ENCODE data around the gene EDEM1.
"Not testable (repeated sequence)": the region's sequence is repeated elsewhere in the genome, so short reads cannot be mapped to it uniquely, and the experiment has no call there.

The EDEM1 gene

DNA sequence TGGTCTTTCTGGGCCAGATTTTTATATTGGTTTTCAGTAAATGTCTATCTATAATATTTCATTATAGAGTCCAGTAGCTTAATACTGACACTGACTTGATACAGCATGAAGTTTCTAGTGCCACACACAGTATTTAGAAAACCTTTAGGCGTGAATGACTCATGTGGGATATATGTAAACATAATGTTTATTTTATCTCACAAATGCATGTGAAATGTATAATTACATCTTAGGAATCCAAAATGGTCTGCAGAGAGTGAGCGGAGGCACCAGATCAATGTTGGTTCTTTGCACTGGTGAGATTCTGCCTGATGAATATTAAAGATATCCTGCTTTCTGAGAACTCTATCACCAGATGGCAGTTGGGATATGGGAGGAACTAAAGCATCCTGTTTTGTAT, 8.5 kb upstream of the EDEM1 start:
- DNase-seq: not testable (repeated sequence)

- DNase-seq: no peak
These were observed 5.9 kb upstream of the EDEM1 start for GRCh38 chr3:5181469-5182141.

DNA sequence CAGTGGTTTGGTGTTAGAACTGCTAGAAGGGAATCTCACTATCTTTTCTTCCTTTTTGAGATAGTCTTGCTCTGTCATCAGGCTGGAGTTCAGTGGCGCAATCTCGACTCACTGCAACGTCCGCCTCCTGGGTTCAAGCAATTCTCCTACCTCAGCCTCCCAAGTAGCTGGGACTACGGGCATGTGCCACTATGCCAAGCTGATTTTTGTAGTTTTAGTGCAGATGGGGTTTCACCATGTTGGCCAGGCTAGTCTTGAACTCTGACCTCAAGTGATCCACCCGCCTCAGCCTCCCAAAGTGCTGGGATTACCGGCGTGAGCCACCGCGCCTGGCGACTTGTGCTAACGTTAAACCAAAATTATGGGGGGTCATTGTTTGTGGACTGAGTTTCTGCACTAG, 3.8 kb upstream of the EDEM1 start:
- DNase-seq: not testable (repeated sequence)

- no peak for DNase-seq
These were observed 3.0 kb upstream of the EDEM1 start for GRCh38 chr3:5184499-5184898.

GRCh38 chr3:5185093-5185673, 2.3 kb upstream of the EDEM1 start:
- DNase-seq: no peak

- DNase-seq: no peak
These were observed 1.2 kb upstream of the EDEM1 start for GRCh38 chr3:5186089-5186857.

DNA sequence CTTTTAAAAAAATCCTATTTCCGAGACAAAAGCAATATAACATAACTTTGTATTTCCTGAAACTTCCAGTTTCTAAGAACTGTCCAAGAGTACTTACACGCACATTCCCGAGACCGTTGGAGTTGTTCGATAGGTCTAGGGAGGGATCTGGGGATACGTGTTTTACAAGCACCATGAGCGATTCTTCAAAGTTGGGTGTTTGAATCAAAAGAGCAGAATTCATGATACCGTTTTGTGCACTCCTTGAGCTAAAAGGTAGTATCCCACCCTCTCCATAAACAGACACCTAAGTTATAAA, 700 bp upstream of the EDEM1 start:
- no peak for DNase-seq

- no peak for DNase-seq
These were observed 462 bp downstream of the EDEM1 start for GRCh38 chr3:5187920-5188418.

DNA sequence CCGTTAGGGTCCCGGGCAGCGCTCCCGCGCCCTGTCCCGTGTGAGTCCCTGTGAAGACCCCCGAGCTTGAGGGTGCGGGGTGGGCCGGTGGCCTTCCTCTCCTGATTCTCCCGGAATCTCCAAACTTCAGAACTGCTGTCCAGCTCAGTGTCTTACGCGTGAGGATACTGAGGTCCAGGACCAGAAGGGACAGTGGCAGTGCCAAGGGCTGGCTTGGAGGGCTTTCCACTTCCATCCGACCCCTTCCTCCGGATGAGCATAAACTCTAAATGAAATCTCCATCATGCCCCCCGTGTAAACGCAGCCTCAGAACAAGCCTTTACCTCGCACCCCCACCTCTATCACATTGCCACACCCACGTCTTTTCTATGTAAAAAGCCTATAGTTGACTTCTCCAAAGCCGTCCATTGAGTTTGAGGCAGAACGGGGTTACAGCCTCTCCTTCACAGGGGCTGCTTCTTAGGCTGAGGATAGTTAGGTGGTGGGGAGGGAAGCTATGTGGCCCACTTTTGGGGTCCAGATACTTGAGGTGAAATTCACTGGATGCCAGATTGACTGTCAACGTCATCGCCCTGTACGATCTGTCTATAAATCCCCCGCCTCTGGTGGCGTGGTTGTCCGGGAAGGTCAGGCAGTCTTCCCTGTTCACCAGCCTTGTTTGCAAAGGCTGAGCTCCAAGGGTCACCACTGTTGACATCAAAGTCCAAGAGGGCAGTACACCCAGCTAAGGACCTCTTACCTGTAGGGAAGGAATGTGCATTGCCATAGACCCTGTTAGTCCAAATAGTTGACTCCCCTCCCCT, 1.1 kb downstream of the EDEM1 start:
- DNase-seq: no peak

DNA sequence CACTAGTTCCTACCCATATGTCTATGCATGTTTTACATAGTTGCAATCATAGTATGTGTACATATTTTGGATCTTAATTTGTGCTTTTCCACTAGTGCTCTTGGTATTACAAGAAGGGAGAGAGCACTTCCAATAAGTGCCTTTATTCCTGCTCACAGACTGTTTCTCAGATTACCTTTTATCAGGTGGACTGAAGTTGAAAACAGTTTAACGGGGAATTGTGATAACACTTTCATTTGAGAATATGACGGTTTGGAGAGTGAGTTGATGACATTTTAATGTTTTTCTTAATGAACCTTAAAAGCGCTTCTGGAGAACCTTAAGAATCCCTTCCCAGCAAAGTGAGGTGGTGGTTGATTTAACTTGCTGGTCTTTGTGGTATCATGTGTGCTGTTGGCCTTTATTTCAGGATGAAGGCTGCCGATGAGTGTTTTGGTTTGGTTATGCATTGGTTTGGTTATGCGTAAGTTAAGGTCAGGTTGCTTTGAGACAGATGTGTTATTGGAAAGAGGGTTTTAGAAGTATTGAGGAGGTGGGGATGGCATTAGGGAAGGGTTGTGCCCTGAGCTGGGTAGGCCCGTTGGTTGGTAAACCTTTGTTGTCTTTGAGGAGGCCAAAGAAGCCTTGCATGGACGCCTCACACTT, 2.8 kb downstream of the EDEM1 start:
- DNase-seq: no peak

- no peak for DNase-seq
These were observed 4.2 kb downstream of the EDEM1 start for GRCh38 chr3:5191555-5192304.

- no peak for DNase-seq
These were observed 5.3 kb downstream of the EDEM1 start for GRCh38 chr3:5192571-5193365.

GRCh38 chr3:5194341-5194740, 6.8 kb downstream of the EDEM1 start:
- DNase-seq: no peak

DNA sequence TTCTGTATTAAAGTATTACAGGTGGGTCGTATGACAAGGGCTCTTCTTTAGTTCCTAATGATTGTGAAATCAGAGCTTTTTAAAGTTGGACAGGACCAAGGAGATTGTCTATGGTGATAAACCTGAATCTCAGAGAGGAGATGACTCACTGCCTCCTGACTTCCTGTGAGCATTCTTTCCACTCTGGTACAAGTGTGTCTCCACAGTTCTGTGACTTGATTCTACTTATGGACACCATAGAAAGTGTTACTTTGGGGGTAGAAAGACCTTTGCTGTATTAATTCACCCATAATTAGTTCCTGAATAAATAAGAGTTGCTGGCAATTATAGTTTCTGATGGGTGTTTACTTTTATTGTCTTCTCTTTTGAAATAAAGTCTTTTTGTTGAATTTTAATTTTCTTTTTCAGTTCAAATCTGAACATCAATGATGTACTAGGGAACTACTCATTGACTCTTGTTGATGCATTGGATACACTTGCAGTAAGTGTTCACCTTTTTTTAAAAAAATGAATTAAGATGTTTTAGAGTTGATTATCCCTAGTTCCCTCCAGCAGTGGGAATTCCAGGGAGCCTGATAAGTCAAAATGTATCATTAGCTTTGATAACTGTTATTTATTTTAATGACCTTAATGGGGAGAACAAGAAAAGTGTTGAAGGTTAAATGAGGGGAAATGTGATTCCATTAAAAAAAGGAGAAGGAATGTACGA, 7.4 kb downstream of the EDEM1 start:
- no peak for DNase-seq

DNA sequence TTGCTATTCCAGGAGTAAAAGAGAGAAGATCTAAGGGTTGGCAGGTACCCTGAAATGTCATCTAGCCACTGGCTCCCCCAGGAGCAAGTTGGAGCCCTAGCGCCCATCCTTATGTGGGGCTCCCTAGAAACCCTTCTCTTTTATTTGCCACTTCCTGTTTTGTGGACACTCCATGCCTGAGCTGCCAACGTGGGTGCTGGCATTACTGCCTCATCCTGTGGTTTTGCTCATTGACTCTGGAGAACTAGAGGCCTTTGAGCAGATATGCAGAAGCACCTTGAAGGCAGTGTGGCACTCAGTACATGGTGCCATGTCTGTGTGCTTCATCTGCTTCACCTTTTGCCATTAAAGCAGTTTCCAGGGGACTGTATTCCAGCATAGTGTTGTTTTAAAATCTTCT, 8.1 kb downstream of the EDEM1 start:
- DNase-seq: peak; percentile 34

- DNase-seq: no peak
These were observed 9.5 kb downstream of the EDEM1 start for GRCh38 chr3:5197022-5197421.

GRCh38 chr3:5197470-5198312, 10.2 kb downstream of the EDEM1 start:
- DNase-seq: no peak

GRCh38 chr3:5198313-5198677, 10.8 kb downstream of the EDEM1 start:
- no peak for DNase-seq

- no peak for DNase-seq
These were observed 11.7 kb downstream of the EDEM1 start for GRCh38 chr3:5198986-5199731.
